NCI-H1048 (cell line): Measurements from ENCODE around the gene EPHA4.
A peak's percentile ranks its signal among the peaks of the same experiment; 100 is the strongest.

Experiments used
- DNase-seq: peaks from one replicate; lab custom pipeline; 2025; lab: John Stamatoyannopoulos, UW

The EPHA4 gene

DNA sequence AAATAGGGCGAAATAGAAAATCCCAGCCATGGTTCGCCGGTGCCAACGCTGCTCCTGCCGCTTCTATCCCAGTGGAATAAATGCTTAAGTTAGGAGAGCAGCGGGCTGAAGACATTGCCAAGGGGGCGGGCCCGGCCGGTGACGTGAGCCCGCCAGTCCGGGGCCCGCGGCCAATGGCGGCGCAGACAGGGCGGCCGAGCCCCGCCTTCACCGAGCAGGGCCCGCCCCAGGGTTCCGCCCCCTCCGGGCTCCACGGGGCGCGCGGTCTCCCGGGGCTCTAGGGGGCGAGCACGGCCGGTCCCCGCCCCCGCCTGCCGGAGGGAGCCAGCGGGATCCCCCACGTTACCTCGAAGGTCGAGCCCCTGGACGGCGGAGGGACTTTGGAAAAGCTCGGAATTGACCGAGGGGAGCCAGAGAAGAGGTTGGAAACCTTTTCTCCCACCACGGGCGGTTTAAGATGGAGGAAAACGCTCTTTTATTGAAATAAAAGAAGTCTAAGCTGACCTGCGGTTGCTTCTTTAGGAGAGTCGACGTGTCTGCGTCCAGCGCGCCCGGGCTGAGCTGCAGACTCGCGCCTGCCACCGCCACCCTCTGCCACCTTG, at the start of gene EPHA4:
TSS of gene EPHA4 (minus strand) at position 86 of the 602 bp plus-strand sequence. CDS start at position 30, 56 bp downstream.
- peak; percentile 69 for DNase-seq

DNA sequence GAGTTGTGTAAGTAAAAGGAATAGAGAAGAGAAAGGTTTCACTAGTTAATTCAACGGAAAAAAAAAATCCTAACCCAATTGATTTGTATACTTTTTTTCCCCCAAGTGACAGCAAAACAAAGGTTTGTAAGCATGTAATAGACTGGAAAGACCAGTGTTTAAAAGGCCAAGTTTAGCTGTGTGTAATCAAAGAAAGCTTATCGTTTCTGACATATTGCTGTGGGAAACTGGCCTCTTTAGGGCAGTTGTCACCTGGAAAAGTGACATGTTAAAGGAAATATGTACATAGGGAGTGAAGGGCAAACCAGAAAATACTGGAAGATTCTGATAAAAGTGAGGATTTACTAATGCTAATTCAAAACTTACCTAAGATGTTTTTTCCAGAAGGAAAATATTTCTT, 45.9 kb upstream of the EPHA4 start:
- DNase-seq: no peak

DNA sequence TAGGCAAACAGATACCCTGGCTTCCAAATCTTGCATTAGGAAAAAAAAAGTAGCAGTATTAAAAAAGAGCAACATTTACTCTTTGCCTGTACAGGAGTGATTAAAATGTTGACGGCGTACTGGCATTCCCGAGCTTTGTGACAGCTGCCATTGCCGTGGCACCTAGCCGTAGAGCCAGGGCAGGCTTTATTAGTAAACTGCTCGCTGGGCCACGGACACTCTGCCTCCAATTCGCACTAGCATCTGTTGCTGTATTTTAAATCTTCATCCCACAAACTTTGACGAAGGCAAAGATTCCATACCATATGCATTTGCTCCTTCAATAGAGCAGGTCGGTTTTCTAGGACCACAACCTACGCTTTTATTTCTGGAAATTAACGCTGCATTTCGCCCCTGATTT, 44.5 kb upstream of the EPHA4 start:
- DNase-seq: no peak

DNA sequence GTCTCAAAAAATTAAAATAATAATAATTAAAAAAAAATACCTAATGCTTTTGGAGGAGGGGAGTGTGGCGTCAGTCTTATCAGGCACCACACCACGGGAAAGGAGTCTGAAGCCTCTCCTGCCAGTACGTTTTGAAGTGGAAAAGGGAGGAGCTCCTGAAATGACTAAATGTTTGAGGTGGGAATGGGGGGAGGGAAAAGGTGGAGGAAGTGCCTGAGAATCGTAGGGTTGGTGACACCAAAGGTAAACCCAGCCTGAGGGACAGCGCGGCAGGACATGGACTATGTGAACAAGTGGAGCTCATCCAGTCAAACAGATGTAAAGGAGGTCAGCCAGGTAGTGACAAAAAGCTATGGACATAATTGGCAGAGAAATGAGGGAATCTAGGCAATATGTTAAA, 42.2 kb upstream of the EPHA4 start:
- DNase-seq: no peak

DNA sequence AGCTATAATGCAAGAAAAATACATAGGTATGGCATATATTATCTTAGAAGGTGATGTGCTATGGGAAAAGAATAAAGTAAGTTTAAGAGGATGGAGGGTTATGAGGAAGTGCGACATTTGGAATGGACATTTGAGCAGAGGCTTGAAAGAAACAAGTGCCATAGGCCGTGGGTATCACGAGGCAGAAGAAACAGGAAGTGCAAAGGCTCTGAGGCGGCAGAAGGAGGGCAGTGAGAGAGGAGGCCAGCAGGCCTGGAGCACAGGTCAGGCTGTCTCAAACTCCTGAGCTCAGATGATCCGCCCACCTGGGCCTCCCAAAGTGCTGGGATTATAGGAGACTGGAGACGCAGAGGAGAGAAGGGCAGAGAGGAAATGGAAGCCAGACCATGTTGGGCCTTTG, 40.7 kb upstream of the EPHA4 start:
- no peak for DNase-seq

DNA sequence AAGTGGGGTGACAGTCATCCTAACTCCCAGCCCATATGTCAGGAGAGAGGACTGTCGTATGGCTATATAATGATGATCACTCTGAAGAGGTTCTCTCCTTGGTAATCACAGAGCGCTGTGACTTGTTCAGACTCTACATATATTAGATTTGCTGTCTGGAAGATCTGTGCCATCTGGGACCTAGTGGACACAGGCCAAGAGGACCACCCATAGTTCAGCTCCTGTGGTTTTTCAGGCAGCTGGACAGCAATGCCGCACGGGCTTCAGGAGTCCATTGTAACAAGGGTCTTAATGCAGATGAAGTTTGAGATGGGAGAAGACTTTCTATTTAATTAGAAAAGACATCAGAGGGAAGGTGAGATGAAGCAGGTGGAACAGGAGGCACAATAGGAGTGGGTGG, 40.1 kb upstream of the EPHA4 start:
- no peak for DNase-seq

DNA sequence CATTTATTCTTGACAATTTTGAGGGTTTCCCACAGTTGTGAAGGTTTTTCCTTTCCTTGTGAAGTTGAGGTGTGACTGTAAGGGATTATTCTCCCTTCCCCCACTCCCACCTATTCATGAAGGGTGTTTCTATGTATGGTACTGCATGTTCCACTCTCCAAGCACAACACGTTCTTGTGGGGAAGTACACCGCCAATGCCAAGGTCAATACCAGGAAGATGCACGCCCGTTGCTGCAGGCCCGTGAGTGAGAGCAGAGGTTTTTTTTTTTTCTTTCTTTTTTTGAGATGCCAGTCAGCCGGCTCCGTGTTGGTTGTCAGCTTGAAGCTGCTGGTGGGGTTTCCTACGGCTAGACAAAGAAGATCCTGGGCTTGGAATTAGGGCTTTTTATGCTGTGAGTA, 38.6 kb upstream of the EPHA4 start:
- DNase-seq: no peak

DNA sequence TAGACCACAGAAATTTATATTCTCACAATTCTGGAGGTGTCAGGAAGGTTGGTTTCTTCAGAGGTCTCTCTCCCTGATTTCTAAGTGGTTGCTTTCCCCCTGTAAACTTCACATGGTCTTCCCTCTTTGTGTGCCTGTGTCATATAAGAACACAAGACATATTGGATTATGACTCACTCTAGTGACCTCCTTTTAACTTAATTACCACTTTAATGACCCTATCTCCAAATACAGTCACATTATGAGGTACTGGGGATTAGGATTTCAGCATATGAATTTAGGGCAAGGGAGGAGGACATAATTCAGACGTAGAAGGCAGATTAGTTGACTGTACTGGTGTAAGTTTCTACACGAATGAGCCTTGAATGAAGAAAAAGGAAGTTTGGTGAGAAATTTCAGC, 38.2 kb upstream of the EPHA4 start:
- DNase-seq: no peak

DNA sequence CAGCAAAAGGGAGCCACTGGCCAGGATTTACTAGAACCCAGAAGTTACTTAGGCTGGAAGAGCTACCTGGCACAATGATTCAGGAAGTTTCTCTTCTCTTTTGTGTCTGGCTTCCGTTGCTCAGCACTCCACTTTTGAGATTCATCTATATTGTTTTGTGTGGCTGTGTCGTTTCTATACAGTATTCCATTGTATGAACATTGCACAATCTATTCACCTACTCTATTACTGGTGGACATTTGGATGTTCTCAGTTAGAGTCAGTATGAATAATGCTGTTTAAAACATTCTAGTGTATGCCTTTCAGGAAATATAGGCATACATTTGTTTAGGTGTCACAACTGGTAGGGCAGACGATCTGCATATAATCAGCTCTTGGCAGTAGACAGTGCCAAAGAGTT, 36.3 kb upstream of the EPHA4 start:
- no peak for DNase-seq

DNA sequence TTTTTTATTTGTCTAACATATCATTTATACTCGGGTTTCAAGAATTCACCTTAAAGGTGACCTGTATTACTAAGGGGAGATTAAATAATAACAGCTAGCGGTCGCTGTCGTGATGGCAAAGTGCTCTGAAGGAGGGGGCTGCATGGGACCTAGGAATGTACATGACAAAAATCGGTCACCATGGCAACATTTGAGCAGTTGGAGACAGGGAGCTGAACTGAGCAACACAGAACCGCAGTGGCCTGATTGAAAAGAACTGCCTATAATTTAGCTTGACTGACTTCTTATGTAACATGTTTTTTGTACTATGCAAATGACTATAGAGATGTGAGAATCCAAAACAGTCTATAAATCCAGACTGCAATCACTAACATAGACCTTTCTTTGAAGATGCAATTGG, 34.3 kb upstream of the EPHA4 start:
- no peak for DNase-seq

DNA sequence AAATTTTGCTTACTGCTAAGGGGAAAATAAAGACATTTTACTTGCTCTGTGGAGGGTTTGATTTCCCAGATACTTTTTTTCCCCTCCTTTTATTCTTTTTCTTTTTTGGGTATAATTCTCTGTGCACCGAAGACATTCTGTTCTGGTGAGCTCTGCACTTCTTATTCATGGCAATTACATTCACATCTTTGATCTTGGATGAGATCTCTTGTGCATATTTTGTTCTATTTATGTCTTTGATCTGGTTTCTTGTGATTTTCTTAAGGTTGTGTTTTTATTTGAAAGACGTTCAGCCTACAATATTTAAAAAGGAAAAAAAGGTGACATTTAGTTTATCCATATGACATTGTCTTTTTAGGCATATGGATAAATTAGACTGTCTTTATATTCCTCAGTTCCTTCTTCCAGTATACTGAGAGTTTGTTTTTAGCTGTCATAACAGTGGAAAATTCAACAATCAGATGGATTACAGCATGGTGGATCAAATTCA, 33.7 kb upstream of the EPHA4 start:
- no peak for DNase-seq

DNA sequence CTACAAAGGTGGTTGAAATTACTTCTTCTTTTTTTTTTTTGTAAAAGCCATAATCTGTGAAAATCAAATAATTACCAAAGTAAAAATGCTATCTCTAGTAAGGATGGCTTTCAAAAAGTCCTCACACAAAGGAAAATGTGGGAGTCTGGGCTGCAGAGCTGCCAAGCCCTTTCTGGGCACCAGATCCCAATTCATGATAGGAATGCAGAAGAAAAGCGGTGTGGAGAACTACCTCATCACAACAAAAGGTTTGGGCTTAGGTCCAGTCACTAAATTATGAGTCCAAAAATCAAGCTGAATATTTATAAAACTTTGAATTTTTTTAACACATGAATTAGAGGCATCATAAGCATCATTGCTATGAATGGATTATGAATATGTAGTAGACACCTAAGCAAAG, 30.8 kb upstream of the EPHA4 start:
- DNase-seq: no peak

DNA sequence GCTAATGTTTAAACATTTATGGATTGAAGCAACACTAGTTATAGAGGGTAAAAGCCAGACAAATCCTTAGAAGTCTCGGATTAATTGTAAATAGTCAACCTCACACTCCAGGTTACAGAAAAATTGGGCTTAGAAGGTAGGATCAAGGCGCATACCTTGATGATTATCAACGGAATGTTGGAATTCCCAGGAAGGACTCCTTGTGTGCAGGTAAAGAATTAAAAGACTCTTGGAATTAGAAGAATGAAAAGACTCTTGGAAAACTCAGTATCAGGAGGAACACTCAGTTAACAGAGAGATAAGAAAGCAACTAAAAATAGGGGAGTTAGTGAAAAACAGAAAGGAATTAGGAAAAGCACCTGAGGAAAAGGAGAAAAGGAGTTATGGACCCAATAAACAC, 29.3 kb upstream of the EPHA4 start:
- DNase-seq: no peak

DNA sequence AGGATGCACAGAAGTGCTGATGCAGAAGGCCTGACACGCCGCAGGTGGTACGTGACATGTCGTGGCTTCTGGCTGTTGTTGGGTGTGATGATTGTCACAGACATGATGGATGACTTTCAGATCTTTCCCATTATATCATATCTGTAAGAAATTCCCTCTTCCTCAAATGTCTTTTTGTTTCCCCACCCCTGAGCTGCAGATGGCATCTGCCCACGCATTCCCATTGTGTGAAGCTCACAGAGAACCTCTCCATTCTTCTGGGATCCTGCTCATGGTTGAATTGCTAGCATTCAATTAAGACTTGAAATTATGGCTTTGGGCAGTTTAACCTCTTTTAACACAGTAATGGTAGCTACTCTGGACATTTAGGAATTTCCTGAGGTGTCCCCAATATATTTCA, 28.3 kb upstream of the EPHA4 start:
- no peak for DNase-seq

DNA sequence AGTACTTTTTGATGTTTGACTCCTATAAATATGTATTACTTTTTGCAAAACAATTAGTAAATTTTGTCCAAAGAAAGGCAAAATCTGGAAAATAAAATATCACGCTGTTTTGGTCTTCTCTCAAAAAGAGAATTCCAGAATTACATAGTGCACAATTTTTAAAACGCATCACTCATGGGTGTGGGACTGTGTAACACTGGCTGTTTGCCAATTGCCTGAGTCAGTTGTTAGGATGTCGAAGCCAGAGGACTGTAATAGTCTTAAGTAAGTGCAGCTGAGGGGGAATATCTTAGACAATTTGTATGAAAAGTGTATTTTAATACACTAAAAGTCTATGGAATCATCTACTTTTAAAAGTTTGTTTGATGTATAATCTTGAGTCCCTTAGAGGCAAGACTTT, 24.1 kb upstream of the EPHA4 start:
- no peak for DNase-seq

DNA sequence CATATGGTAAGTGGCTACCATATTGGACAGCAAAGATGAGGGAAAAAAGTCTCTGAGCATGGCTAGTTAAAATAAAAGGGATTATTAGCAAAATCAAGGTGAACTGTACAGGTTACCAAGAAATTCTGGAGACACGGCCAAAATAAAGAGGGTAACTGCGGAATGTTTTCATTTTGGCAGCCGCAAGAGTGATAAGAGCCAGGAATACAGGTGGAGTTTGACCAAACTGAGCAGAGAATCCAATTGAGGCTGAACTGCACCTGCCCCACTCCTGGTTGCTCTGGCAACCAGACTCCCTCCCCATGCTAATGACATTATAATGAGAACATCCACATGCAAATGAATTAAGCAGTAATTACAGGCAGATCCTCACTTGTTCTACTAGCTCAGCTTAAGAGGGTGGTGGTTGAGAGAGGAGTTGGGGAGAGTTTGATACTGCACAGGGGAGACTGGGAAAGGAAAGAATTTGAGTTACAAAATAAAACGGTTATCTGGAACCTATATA, 18.8 kb upstream of the EPHA4 start:
- DNase-seq: no peak

DNA sequence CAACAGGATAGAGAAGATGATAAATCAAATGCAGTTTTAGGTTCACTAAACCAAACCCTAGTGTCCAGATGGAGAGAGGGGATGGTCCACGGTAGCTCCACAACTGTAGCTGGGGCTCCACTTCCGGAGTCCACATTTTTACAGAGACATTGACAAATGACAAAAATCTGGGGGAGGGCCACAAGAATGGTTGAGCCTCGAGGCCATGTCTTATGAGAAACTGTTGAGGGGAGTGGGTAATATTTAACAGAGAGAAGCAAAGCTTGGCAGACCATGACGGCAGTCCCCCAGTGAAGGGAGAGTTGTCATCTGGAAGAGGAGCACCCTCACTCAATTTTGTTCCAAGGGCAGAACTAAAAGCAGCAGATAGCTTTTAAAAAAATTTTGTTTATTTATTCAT, 17.6 kb upstream of the EPHA4 start:
- DNase-seq: no peak

DNA sequence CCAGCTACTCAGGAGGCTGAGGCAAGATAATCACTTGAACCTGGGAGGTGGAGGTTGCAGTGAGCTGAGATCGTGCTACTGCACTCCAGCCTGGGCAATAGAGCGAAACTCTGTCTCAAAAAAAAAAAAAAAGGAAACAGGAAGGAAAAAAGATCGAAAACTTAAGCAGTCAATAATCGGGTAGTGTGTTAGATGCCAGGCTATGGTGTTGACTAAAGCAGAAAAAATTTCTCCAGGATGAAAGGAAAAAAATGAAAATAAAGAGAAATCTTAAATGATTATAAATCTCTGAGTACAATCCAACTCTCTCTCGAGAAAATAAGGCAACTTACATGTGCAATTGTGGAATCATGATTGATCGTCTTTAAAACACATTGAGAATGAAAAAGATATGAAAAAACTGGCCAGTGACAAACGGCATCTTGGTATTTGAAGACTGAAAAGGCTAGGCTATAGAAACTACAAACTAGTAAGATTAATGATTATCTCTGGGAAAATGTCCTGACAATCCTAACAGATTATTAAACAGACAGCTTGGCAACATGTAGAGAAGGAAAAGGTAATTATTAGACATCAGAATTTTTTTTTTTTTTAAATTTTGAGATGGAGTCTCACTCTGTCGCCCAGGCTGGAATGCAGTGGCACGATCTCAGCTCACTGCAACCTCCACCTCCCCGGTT, 16.3 kb upstream of the EPHA4 start:
- DNase-seq: no peak

DNA sequence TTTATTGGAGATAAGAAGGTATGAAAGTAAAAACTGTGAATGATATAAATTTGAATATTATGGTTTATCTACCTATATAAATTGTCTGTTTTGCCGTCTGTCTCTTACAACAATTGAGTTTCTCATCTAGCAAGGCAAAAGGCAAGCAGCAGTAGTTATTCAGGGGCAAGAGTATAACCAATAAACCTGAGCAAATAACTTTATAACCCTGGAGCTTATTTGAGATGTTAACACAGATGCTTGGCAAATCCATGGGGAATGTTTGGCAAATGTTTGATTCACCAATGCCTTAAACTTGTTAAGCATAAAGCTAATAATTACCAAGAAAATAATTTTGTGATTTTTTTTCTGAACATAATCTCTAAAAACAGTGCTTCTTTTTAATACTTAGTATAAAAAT, 9.9 kb upstream of the EPHA4 start:
- DNase-seq: no peak

DNA sequence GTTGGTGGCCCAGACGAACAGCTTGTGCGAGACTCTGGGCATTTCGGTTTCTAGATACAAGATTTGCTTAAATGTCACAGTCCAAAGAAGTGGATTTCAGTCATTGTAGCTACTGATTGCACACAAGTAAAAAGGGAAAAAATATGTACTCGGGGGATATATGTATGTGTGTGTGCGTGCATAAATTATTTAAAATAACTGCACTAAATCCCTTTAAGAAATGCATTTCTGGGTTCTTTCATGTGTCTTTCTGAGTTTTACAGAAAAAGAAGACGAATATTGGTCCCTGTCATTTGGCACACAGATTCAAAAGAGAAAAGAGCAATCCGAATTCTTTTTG, 2.1 kb upstream of the EPHA4 start:
- no peak for DNase-seq

DNA sequence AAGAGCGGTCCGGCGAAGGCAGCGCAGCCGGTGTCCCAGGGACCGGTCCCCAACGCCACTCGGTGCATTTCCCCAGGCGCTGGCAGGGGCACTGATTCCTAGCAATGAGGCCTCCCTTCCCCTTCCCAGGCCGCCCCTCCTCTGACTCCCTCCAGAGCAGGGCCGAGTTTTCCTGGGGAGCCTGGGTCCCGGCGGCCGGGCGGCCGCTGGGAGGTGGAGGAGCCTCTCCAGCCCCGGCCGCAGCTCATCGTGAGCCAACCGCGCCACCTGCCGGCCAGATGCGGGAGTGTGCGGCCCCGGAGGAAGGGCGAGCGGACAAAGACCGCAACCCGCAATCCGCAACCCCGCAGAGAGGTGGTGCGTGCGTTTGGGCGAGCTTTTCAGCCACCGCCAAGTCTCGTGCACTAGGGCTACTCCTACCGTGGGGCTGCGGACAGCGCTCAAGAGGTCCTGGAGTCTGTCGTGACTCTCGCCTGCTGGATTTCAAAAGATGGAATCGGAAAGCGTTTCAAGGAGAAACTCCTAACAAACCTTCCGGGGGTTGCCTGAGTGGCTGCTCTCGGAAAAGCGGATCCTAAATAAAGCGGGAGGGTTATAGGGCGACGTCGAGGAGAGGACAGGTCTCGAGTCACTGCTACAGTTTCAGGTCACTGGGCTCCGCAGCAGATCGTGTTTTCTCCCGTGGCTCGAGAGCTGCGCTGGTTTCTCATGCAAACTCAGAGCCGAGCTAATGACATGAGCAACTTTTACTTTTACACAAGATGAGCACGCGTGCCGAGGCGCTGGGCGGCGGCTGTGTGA, 1.5 kb upstream of the EPHA4 start:
- peak; percentile 63 for DNase-seq

DNA sequence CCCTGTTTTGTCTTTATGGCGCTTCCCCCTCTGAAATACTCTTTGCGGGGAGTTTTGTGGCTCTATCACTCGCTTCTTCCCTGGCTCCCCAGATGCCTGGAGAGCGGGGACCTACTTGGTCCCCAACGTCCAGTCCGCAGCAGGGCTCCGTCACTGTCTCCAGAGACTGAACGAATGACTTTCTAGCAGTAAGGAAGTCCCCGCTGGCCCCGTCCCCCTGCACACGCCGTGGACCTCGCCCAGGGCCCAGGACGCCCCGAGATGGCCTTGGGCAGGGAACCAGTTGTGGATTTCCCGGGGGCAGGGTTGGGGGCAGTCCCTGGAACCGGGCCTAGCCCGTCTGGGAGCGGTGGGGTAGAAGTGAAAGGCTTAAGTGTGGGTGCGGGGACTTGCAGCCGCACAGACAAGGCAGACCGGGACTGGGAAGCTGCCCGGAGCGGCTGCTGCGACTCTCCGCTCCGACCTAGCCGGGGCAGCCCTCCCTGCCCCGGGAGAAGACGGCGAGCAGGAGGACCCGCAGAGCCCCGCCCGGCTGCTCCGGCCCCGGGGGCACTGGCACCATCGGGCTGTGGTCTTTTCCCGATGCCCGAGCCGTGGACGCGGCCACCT, 821 bp upstream of the EPHA4 start:
- DNase-seq: no peak
